Measurements from ENCODE around the gene ATP2A3.

The ATP2A3 gene

DNA sequence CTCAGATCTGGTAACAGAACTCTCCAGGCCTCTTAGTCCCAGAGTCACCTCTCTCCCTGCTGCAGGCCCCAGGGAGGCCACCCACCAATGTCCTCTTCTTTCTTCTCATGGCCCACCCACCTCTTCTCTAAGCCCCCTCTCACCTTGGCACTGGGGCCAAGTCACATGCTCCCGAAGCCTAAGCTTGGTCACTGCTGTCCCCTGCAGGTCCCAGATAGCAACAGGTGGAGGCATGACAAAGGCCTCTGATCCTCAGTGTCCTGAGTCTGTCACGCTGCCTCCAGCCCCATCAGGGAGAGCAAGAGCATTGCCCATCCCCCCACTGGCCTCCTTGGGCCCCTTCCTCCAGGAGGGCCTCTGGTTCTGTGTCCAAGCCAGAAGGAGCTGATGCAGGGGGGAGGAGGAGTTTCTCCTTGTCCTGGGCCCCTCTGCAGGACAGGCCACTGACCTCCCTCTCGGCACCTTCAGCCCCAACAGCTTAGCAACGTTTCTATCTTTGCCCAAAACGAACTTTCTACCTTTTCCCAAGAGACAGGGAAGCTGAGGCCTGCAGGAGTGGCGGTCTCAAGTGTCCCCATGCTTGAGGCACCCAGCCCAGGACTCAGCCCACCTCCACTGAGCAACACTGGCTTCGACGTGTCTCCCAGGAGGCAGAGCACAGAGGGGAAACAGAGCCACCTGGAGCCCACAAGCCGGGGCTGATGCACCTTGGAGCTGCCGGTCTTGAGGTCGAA lies 56.6 kb downstream of the ATP2A3 start:
- DNase-seq = no peak

DNA sequence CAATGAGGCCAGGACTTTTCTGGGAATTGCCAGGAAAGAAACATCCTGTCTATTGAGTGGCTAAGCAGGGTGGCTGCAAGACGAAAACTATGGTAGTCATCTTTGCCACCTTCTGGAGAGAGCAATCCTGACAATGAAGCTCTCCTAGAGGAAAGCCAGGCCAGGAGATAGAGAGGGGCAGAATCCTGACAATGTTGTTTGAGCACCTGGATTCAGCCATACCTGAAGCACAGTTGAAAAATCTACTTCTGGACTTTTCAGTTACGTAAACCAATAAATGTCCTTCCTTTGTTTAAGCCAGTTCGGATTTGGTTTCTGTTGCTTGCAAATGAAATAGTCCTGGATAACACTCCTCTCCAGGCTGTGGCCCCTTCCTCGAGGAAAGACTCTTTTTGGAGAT lies 57.4 kb downstream of the ATP2A3 start:
- no peak for DNase-seq

DNA sequence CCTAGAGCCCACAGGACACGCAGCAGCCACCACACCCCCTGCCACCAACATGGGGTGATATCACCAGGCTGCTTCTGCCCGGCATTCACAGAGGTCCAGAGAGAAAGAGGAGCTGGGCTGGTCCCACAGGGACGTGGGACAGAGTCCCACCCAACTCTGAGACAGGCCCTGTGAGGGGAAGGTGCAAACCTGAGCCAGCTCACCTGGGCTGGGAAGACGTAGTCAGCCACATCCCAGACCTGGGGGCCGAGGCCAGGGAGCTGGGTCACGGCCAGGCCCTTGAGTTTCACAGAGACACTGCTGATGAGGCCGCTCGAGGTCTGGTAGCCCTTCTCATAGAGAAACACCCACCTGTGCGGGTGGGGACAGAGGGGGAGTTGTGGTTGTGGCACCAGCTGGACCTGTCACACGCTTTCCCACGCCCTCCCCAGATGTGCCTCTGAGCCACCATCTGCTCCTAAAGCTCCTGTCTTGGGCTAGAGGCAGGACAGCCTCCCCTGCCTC lies 59.2 kb downstream of the ATP2A3 start:
- no peak for DNase-seq

DNA sequence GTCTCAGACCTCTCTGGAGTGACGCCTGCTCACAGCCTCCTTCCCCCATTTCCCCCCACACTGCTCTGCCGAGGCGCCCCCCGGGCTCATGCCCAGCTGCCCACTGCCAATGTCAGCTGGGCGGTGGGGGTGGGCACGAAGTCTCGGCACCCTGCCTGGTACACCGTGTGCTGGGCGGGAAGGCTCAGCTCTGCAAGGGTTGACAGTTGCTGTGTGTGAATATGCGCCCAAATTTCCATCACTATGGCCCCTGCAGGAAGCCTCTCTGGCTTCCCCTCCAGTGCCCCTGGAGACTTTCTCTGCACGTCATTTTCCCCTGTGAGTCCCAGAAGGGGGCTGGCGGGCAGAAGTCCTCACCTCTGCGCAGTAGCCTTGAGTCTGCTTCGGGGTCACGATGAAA lies 59.7 kb downstream of the ATP2A3 start:
- DNase-seq = no peak

DNA sequence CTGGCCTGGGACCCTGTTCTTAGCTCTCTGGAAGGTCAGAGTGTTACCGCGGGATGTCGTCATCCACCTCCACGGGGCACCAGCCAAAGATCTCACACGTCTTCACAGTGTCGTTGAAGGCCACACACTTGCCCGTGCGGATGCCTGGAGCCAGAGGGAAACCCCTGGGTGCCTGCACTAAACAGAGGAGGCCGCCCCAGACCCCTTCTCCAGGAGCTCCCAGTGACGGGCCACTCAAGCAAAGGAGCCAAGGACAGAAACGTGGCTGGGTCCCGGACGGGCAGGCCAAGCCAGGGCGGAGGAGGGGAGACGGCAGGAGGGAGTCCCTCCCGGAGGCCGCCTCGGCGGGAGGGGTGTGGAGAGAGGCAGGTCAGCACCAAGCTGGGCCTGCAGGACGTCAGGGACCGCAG lies 60.4 kb downstream of the ATP2A3 start:
- no peak for DNase-seq

DNA sequence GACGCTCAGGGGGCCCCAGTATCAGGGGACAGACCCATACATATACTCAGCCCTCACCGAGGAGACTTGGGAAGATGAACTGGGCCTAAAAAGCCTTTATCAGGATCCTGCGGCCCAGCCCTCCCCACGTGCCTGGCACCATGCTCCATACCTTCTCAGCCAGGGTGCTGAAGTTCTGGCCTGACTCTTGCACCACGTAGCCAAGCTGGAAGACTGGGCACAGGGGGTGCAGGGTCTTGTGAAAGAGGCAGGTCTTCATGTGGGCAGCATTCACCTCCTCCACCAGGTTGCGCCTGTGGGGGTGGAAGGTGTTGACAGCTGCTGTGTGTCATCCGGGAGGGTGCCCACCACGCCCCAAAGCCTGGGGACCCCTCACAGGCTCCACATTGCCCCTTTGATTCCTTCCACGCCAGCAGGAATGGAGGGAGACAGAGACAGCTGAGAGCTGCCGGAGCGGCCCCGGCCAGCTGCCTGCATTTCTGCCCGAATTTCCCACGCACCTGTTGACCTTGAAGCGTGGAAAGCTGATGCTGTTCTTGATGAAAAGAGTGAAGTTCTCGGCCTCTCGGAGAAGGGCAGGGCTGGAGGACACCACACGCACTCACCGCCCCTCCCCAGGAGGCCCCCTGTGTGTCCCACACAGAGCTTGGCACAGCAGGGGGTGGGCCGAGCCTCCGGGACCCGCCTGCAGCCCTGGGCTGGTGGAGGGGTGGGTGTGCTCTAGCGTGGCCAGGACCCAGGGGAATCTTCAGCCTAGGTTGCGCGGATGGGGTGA lies 61.0 kb downstream of the ATP2A3 start:
- no peak for DNase-seq

DNA sequence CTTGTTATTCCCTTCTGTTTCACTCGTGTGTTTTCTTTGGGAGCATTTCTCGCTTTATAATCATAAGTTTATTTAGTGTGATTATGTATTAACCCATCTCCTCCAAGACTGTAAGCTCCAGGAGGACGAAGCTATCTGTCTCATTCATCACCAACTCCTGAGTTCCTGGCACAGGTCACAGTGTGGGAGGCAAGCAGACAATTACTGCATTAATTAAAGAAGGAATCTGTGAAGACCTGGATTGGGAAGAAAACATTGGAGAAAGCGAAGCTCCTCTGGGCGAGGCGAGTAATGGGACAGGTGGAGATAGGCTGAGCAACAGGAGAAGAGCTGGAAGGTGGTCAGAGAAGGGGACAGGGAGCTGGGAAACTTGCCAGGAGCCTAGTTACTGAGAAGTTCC lies 63.6 kb downstream of the ATP2A3 start:
- no peak for DNase-seq

DNA sequence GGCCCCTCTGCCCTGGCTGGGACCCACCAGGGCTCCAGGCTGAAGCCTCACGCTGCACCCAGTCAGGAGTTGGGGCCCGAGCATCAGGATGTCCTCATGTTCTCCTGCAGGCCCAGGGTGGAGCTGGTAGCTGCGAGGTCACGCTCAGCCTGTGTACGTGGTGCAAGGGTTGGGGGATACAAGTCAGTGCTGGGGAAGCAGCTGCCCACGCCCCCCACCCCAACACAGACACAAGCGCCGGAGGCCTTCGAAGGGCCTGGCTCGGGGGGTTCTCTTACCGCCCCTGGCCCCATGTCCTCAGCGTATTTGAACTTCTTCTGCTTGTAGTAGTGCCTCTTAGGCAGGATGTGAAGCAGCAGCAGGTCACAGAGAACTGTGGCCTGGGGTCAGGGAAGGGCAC lies 66.5 kb downstream of the ATP2A3 start:
- no peak for DNase-seq

DNA sequence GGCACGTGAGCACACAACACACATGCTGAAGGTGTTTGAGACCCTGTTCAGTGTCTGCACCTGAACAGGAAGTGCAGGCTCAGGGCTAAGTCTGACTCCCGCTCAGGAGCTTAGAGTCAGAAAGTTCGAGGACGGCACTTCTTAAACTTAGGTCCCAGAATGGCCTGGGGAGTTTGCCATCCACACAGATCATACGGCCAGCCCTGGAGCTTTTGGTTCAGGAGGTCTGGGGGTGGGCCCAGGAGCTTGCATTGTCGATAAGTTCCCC lies 67.3 kb downstream of the ATP2A3 start:
- DNase-seq = no peak

DNA sequence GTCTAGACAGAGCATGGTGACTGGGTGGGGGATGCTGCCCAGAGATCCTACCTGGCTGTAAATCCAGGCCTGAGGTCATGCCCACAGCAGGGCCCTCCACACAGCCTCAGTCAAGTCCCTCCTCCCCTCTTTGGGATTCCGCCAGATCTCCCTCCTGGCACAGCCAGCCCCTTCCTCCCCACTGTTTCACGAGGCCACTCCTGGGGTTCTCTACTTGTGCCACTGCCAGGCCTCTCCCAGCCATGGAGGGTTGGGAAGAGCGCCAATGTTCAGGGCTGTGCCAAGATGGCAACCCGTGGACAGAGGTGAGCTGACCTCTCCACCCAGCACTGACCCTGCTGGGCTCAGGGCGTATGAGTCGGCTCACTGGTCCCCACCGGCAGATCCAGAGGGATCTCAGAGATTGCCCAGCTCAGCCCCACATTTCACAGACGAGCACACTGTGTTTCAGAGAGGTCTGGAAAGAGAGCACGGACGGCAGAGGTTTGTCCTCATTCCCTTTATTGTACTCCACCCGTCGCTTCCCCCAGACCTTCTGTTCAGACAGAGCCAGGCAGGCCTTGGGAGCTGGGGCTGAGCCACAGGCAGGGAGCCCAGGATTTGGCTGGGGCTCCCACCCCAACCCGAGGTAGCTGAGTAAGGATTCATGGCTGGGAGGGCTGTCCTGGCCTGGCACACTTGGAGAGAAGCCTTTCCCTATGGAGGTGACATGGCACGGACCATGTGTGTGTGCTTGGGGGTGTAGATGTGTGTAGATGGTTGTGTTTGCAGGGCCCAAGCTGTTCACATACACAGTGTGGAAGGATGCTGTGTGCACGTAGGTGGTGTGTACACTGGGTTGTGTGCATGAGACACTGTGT lies 67.9 kb downstream of the ATP2A3 start:
- no peak for DNase-seq

DNA sequence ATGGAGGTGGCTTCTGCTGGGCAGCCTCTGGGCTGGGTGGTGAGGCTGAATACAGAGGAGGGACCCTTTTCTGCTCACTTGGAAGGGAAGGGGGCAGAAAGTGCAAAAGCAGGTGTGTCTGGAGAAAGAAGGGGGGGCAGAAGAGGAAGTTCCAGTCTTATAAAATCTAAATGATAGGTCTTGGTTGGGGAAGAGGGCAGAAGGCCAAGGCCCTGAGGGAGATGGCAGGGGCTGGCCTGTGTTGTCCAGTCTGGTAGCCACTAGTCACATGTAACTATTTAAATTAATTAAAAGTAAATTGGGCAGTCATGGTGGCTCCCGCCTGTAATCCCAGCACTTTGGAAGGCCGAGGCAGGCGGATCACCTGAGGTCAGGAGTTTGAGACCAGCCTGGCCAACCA lies 68.9 kb downstream of the ATP2A3 start:
- DNase-seq = no peak

DNA sequence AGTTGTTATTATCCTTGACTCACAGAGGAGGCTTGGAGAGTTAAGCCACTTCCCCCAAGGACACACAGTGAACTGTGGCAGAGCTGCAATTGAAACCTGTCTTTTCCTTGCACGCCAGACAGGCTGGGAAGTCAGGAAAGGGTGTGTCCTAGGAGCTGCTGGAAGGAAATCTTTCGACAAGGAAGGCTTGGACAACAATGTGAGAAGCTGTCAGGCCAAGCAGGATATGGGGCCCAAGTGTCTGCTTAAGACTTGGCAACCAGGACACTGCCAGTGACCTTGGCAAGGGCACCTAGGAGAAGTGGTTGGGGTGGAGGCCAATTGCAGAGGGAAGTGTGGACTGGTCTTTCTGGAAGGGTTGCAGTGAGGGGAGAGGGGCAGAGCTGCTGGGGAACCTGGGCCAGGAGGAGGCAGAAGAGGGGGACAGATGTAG lies 69.3 kb downstream of the ATP2A3 start:
- no peak for DNase-seq

DNA sequence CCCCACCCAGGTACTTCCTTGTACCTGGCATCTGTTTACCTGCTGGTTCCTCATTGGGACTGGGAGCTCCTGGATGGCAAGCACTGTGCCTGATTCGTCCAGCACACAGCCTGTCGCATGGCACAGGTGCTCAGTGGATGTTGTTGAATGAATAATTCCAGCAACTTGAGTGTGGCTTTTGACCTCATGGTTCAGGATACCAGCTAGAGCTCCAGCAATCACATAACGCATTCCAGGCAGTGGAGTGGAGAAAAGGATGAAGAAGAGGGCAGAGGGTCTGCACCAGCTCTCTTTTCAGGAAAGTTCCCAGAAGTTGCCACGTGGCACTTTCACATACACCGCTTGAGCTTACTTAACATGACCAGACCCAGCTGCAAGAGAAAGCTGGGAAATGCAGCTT lies 70.0 kb downstream of the ATP2A3 start:
- no peak for DNase-seq

DNA sequence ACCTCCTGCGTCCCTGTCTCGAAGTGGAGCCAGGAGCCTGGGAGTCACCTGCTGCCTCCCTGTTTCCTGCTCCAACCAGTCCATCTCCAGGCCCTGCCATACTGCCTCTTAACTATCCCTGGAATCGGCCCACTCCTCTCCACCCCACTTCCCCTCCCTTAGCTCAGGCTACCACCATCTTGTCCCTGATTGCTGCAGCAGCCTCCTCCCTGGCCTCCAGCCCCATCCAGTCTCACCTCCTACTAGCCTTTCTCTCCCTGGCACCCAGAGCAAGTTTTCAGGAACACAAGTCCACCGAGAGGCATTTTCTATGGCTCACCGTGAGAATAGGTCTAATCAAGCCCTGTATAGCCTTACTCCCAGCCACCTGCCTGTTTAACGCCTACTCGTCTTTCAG lies 70.5 kb downstream of the ATP2A3 start:
- no peak for DNase-seq

DNA sequence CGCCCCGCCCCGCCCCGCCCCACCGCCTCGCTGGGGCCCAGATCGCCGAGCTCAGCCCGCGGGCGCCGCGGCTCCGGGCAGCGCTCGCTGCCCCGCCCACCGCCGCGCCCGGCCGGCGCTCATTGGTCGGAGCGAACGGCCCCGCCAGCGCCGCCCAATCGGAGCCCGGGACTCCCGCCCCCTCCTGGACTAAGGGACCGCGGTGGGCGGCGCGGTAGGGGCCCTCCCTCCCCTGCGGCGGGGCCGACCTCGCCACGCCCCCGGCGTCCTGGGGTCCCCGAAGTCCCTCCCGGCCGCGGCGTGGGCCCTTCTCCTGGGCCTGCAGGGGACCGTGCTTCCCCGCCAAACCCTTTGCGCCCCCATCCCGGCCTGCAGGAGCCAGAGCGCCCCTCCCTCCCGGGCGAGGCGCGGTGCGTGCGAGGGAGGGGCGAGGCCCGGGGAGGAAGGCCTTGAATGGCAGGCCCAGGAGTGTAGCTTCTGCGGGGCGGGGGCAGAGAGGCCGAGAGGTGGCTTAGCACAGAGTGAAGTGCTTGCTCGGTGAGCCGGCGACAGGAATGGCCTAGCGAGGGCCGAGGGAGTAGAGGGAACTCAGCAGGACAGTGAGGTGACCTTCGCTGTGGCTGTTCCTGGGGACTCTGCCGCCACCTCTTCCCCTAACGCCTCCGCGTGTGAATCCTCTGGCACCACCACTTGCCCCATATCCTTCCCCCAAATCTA lies 71.1 kb downstream of the ATP2A3 start, which contains the start of gene CAMKK1:
CAMKK1 (minus strand) TSS at position 51 of the 717 bp plus-strand sequence. CDS start 7,366 bp downstream, outside the sequence.
- DNase-seq = no peak

DNA sequence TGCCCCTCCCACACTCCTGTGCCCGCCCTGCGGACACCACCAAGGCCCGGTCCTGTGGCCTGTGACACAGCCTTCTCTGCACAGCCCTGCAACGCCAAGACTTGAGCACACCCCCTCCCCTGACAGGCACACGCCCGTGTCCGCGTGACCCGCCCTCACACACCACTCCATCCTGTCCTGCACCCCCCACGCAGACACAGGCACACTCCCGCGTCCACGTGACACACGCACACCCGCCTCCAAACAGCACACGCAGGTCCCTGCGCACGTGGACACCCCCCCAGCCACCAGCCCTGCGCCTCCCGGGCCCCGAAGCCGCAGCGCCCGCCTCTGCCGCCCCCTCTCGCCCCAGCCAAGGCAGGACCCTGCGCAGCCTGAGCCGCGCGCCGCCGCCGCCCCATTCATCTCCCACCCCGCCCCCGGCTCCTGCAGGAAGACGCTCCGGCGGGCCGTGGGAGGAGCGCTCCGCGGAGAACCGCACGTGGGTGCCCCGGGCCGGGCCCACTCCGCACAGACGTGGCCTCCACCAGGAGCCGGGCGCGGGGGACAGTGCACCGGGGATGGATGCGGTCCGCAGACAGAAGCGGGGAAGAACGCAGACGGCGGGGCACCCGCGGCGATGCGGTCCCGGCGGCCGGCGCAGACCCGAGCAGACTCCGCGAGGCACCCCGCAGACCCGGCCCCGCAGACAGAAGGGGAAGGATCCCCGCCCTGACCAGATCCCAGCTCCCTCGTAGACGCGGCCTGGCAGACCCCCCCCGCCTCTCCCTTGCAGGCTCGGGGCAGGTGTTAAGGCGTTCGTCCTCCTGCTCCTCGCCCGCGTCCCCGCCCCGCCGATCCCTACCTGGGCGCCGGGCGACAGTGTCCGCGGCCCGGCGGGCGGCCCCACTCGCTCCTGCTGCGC lies 71.9 kb downstream of the ATP2A3 start:
- no peak for DNase-seq

DNA sequence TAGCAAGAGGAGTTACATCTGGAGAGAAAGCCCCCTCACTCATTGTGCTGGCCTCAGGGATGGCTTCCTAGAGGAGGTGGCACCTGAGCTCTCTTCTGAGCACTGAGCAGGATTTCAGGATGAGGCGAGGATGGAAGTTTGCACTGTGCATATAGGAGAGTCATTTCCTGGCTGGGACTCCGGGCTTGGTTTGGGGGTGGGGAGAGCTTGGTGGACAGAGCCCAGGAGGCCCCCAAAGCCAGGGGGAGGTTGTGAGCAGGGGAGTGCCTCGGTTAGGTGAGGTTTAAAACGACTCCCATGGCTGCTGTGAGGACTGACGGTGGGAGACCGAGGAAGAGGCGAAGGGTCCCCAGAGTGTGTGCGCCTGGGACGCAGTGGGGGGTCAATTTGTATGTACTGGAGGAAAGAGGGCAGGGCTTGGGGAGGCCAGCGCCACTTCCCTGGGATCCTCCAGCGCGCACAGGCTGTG lies 72.6 kb downstream of the ATP2A3 start:
- no peak for DNase-seq

DNA sequence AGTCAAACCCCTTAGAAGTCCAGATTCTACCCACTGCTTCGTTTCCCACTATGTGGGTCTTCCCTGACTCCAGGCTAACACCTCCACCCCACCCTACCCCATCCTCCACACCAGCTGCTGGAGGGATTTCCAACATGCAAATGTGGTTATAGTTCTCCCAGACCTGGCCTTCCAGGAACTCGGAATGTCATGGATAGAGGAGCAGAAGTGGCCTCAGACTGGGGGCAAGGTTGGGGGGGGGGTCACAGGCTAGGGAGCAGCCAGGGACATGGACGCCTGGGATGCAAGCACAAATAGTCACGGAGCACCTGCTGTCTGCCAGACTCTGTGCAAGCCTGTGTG lies 73.4 kb downstream of the ATP2A3 start:
- DNase-seq = no peak

DNA sequence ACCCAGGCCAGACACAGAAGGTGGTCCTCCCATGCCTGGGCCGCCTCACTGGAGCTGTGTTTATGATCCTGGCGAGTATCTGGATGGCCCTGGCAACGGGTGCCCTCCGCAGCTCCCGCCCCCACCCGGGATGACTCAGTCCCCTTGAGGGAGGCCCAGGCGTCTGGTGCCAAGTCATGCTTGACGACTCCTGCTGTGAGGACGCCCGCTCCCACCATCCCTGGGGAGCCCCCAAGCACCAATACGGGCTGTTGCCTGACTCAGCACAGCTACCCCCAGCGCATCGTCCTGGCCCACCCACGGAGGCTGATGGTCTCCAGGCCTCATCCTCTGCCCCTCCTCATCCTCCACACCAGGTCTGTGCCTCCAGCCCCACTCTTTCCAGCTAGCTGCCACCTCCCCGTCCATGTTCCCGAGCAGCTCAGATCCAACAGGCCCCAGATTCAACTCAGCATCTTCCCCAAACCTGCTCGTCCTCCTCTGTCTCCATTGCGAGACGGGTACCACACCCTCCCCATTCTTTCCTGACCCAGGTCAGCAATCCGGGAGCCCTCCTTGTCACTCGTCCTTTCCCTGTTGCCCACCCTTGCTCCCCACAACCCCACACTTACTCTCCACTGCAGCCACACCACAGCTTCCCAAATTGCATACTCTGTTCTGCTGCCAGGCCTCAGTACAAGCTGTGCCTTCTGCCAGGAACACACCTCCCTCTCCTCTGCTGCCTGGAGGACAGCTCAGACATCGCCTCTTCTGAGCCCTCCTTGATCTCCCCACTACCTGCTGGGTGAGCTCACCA lies 74.0 kb downstream of the ATP2A3 start:
- no peak for DNase-seq

DNA sequence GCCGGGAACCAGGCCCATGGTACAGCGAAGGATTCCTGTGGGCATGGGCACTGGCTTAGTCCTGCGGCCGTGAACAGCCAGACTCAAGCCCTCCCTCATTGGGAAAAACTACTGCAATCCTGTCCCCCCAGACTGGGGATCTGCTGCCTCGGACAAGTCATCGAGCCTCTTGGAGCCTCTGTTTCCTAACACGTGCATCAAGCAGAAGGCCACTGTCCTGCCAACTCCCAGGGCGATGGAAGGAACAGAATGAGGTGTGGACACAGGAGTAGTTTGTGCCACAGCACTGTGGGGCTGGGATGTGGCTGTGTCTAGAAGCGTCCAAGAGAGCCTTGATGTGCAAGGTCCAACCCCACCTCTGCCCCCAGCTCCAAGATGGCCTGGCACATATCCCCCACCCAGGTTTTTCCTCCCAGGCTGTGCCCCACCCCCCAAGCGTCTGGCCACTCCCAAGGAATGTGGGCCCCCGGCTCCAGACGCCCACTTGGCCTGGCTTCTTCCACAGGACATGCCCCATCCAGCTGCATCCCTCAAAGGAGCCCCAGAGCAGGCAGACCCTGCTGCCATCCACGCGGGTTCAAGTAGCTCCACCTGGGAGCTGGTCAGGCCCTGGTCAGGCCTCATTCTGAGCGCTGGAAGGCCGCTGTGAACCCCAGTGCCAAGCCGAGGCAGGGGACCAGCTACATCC lies 74.8 kb downstream of the ATP2A3 start:
- DNase-seq = no peak

All from NCI-H2029 treated with DMSO at 0.1 percent for 48 hours (cell line).